ENCODE measurements around the gene RRP1B. TPM values are rescaled to one million over a fixed set of nuclear protein-coding genes. Genes with fewer than 3 reads are reported as not detected.

RRP1B gene
- total RNA-seq, 4 donors from 2014 or later = 17.4 to 22.0 (median 20.8) TPM

DNA sequence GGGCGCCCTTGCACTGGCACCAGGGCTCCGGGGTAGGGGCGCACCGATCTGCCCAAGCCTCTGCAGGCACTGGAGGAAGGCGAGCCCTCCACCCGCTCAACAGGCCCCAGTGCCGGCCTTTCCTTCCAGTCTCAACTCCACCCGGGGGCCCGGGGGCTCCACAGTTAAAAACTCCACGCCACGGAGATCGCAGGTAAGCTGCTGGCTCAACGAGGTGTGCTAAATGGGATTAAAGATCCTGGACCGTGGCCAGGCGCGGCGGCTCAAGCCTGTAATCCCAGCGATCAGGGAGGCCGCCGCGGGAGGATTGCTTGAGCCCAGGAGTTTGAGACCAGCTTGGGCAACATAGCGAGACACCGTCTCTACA lies 608 bp upstream of the RRP1B start:
- intact Hi-C loops (cut with DNase I) = no loop called here
- H3K27me3 ChIP-seq = no peaks in the 10 kb centered on the region
- no peak for DNase-seq (ENCODE audit: extremely low spot score)
- H3K36me3 ChIP-seq = peaks cover 3 to 18% (median 12%) of the 10 kb centered on the region in 4 donors
- 79% methylated on average over 17 of the region's 23 CpGs for WGBS
- H3K4me3 ChIP-seq = peak overlapping the region; percentile 93 to 98 (median 95)
- H3K27ac ChIP-seq (replicated peaks in 1 of 4) = peak overlapping the region; percentile 85 to 95 (median 92)
- peaks cover 19 to 39% (median 33%) of the 10 kb centered on the region in 4 donors for H3K4me1 ChIP-seq
- TF ChIP-seq EP300 (IDR thresholded peaks at IDR 0.05) (no peak), POLR2A (IDR thresholded peaks at IDR 0.05; ENCODE audit: low read depth) (no peak), POLR2AphosphoS5 (IDR thresholded peaks at IDR 0.05) (no peak)
- TF ChIP-seq, protein P1, sequence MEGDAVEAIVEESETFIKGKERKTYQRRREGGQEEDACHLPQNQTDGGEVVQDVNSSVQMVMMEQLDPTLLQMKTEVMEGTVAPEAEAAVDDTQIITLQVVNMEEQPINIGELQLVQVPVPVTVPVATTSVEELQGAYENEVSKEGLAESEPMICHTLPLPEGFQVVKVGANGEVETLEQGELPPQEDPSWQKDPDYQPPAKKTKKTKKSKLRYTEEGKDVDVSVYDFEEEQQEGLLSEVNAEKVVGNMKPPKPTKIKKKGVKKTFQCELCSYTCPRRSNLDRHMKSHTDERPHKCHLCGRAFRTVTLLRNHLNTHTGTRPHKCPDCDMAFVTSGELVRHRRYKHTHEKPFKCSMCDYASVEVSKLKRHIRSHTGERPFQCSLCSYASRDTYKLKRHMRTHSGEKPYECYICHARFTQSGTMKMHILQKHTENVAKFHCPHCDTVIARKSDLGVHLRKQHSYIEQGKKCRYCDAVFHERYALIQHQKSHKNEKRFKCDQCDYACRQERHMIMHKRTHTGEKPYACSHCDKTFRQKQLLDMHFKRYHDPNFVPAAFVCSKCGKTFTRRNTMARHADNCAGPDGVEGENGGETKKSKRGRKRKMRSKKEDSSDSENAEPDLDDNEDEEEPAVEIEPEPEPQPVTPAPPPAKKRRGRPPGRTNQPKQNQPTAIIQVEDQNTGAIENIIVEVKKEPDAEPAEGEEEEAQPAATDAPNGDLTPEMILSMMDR (IDR thresholded peaks at IDR 0.05) = no peak
- H3K9me3 ChIP-seq = no peaks in the 10 kb centered on the region

DNA sequence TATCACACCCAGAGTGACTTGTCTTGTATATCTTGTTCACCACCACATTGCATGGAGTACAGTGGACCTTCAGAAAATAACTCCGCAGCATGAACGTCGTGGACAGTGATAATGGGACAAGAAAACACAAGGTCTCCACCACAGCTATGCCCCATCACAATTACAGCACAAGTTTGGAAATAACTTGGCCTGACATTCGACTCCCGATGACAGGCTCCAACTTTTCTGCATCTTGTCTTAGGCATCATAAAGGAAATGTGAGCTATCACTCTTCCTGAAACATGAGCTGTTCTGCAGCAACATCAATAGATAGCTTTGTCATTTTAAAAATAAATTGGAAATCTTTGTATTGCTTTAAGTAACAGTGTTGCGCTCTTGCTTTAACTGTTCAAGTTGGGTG lies 2.9 kb downstream of the RRP1B start:
- WGBS = 73% methylated on average over 6 of the region's 6 CpGs
- no peaks in the 10 kb centered on the region for H3K9me3 ChIP-seq
- H3K4me1 ChIP-seq = peaks cover 19 to 39% (median 33%) of the 10 kb centered on the region in 4 donors
- H3K4me3 ChIP-seq = no peak overlapping the region
- TF ChIP-seq POLR2A (IDR thresholded peaks at IDR 0.05; ENCODE audit: low read depth) (no peak), EP300 (IDR thresholded peaks at IDR 0.05) (no peak), POLR2AphosphoS5 (IDR thresholded peaks at IDR 0.05) (no peak)
- TF ChIP-seq, protein P1 (IDR thresholded peaks at IDR 0.05) = no peak
- no peak overlapping the region for H3K27ac ChIP-seq (replicated peaks in 1 of 4)
- H3K27me3 ChIP-seq = no peaks in the 10 kb centered on the region
- DNase-seq (ENCODE audit: extremely low spot score) = no peak
- intact Hi-C loops (cut with DNase I) = loop anchor here (5.0 kb wide), 1 partner anchor 55 kb away; the partner anchor contains the start of gene PDXK
- H3K36me3 ChIP-seq = peaks cover 3 to 29% (median 23%) of the 10 kb centered on the region in 4 donors

DNA sequence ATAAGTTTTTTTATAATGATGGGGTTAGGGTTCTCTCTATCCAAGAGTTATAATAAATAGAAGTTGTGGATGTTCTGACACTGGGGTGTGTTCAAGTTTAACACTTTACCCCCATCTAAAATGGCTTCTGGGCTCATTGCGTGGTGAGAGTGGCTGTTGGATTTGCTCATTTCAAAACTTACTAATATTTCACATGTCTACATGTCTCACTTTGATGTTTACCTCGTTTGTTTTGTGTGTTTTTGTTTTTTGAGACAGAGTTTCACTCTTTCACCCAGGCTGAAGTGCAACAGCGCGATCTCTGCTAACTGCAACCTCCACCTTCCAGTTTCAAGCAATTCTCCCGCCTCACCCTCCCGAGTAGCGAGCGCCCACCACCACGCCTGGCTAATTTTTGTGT lies 3.7 kb downstream of the RRP1B start:
- intact Hi-C loops (cut with DNase I) = loop anchor here (5.0 kb wide), 1 partner anchor 54 kb away; the partner anchor contains the start of gene PDXK
- Histone ChIP-seq H3K27me3 (no peaks in the 10 kb centered on the region), H3K4me1 (peaks cover 19 to 39% (median 29%) of the 10 kb centered on the region in 4 donors), H3K4me3 (no peak overlapping the region), H3K9me3 (no peaks in the 10 kb centered on the region), H3K27ac (replicated peaks in 1 of 4) (no peak overlapping the region), H3K36me3 (peaks cover 3 to 29% (median 23%) of the 10 kb centered on the region in 4 donors)
- WGBS = 89% methylated on average over 9 of the region's 9 CpGs
- no peak for DNase-seq (ENCODE audit: extremely low spot score)
- TF ChIP-seq, protein P1 (IDR thresholded peaks at IDR 0.05) = no peak
- TF ChIP-seq EP300 (IDR thresholded peaks at IDR 0.05) (no peak), POLR2AphosphoS5 (IDR thresholded peaks at IDR 0.05) (no peak), POLR2A (IDR thresholded peaks at IDR 0.05; ENCODE audit: low read depth) (no peak)

DNA sequence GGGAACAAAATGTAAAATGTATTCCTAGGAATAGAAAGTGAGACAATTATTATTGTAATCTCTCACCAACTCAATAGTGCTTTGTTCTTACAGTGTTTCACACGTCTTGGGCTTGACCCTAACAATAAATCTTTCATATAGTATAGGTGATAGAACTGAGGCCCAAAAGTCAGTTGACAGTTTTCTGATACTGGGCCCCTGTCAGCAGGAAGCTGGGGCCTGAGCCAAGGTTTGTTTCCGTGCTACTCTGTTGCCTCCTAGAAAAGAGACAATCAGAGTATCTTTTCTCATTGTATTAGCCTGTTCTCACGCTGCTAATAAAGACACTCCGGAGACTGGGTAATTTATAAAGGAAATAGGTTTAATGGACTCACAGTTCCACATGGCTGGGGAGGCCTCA lies 5.0 kb downstream of the RRP1B start:
- no peak overlapping the region for H3K27ac ChIP-seq (replicated peaks in 1 of 4)
- H3K27me3 ChIP-seq = no peaks in the 10 kb centered on the region
- H3K9me3 ChIP-seq = no peaks in the 10 kb centered on the region
- TF ChIP-seq EP300 (IDR thresholded peaks at IDR 0.05) (no peak), POLR2A (IDR thresholded peaks at IDR 0.05; ENCODE audit: low read depth) (no peak), POLR2AphosphoS5 (IDR thresholded peaks at IDR 0.05) (no peak)
- TF ChIP-seq, protein P1 (IDR thresholded peaks at IDR 0.05) = no peak
- H3K4me3 ChIP-seq = no peak overlapping the region
- 69% methylated on average over 4 of the region's 4 CpGs for WGBS
- DNase-seq (ENCODE audit: extremely low spot score) = no peak
- peaks cover 3 to 29% (median 23%) of the 10 kb centered on the region in 4 donors for H3K36me3 ChIP-seq
- intact Hi-C loops (cut with DNase I) = loop anchor here (5.0 kb wide), 1 partner anchor 53 kb away; the partner anchor contains the start of gene PDXK
- peaks cover 11 to 28% (median 20%) of the 10 kb centered on the region in 4 donors for H3K4me1 ChIP-seq

DNA sequence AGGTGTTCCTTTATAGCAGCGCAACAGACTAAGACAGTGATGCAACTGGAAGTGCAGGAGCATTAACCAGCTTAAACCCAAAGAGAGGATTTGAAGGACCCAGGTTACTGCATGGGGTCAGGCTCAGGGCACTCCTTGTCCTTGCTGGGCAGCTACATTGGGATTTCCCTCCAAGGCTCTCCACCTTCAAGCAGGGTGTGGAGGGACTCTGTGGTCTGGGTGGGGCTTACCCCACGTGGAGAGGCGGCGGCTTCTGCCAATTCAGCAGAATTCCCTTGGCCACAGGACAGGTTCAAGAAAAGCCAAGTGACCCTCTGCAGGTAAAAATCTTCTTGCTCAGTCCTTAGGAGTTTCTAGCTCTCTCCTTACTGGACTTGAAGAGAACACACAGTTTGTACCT lies 6.5 kb downstream of the RRP1B start:
- 98% methylated on average over 4 of the region's 4 CpGs for WGBS
- Histone ChIP-seq H3K27me3 (no peaks in the 10 kb centered on the region), H3K4me3 (no peak overlapping the region), H3K27ac (replicated peaks in 1 of 4) (no peak overlapping the region), H3K36me3 (peaks cover 4 to 42% (median 34%) of the 10 kb centered on the region in 4 donors), H3K4me1 (peaks cover 4 to 15% (median 10%) of the 10 kb centered on the region in 4 donors), H3K9me3 (no peaks in the 10 kb centered on the region)
- TF ChIP-seq, protein P1 (IDR thresholded peaks at IDR 0.05) = no peak
- TF ChIP-seq POLR2A (IDR thresholded peaks at IDR 0.05; ENCODE audit: low read depth) (no peak), EP300 (IDR thresholded peaks at IDR 0.05) (no peak), POLR2AphosphoS5 (IDR thresholded peaks at IDR 0.05) (no peak)
- DNase-seq (ENCODE audit: extremely low spot score) = no peak
- intact Hi-C loops (cut with DNase I) = no loop called here
